ENCODE data around the gene CDC73. TPM values are rescaled to one million over a fixed set of nuclear protein-coding genes. Genes with fewer than 3 reads are reported as not detected.

CDC73 gene
- 10 to 100 TPM; 12.4 to 20.6 TPM for total RNA-seq
- 10 to 100 TPM in 1 of 2 donors, 1 to 10 TPM in 1; 5.8 to 12.9 TPM for polyA plus RNA-seq

DNA sequence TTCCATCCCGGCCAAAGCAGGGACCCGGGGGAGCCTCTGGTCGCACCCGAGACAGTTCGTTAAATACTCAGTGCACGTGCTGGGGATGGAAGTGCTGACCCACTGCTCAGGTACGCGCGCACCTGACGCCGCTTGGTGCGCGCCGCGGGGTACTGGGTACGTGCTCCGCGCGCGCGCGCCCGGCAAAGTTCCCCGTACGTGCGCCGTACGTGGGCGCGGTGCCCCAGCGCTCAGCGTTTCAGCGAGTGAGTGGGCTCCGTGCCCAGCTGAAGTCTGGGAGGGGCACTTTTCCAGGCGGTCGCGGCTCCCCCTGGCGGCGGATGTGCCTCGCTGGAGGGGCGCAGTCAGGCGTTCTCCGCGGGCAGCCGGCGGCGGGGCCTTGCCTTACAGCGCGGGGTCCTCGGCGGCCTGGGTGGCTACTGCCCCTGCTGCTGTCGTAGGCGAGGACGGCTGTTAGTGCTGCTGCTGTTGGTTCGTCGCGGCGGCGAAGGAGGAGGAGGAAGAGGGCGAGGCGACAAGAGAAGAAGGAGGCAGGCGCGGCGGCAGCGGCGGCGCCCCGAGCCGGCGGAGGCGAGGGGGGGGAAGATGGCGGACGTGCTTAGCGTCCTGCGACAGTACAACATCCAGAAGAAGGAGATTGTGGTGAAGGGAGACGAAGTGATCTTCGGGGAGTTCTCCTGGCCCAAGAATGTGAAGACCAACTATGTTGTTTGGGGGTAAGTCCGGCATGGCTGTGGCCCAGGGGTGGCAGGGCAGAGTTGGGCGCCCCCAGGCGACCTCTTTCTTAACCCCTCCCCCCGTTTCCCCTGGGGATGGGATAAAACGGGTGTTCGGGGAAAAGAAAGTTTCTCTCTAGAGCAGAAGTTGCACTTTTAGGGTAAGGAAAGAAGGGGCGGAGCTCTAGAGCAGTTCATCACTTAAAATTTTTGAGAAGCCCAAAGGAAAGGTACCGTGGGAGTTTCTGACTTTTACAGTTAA lies at the start of gene CDC73:
TSS of gene CDC73 (plus strand) at position 416 of the 978 bp plus-strand sequence. CDS start at position 586, 170 bp downstream.
- no peak for TF ChIP-seq HNF4G (IDR thresholded peaks at IDR 0.05)
- peak; percentile 37 to 68 for TF ChIP-seq RXRA (IDR thresholded peaks at IDR 0.05)
- TF ChIP-seq RAD21 (IDR thresholded peaks at IDR 0.05) = peak; percentile 91 to 94
- peak; percentile 80 for TF ChIP-seq SP1 (IDR thresholded peaks at IDR 0.05)
- peak in 1 of 2 donors; percentile 44 for TF ChIP-seq JUND (IDR thresholded peaks at IDR 0.05)
- peak; percentile 57 to 81 for TF ChIP-seq EGR1 (IDR thresholded peaks at IDR 0.05; ENCODE audit: low read depth in 2 of 2)
- no peak for TF ChIP-seq HNF4A (conservative IDR thresholded peaks at IDR 0.05)
- no peak for TF ChIP-seq FOXA2 (IDR thresholded peaks at IDR 0.05)
- peak; percentile 51 for TF ChIP-seq TAF1 (conservative IDR thresholded peaks at IDR 0.05)
- peak; percentile 89 for TF ChIP-seq FOXA1 (IDR thresholded peaks at IDR 0.05)
- peak; percentile 94 for TF ChIP-seq YY1 (IDR thresholded peaks at IDR 0.05)
- peak in 1 of 2 donors; percentile 65 for TF ChIP-seq GABPA (IDR thresholded peaks at IDR 0.05 in 1 of 2, conservative IDR thresholded peaks at IDR 0.05 in 1 of 2)
- TF ChIP-seq NR2F2 (IDR thresholded peaks at IDR 0.05) = peak; percentile 91
- TF ChIP-seq, protein P1, sequence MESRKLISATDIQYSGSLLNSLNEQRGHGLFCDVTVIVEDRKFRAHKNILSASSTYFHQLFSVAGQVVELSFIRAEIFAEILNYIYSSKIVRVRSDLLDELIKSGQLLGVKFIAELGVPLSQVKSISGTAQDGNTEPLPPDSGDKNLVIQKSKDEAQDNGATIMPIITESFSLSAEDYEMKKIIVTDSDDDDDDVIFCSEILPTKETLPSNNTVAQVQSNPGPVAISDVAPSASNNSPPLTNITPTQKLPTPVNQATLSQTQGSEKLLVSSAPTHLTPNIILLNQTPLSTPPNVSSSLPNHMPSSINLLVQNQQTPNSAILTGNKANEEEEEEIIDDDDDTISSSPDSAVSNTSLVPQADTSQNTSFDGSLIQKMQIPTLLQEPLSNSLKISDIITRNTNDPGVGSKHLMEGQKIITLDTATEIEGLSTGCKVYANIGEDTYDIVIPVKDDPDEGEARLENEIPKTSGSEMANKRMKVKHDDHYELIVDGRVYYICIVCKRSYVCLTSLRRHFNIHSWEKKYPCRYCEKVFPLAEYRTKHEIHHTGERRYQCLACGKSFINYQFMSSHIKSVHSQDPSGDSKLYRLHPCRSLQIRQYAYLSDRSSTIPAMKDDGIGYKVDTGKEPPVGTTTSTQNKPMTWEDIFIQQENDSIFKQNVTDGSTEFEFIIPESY (IDR thresholded peaks at IDR 0.05) = peak; percentile 47
- TF ChIP-seq, protein P2, sequence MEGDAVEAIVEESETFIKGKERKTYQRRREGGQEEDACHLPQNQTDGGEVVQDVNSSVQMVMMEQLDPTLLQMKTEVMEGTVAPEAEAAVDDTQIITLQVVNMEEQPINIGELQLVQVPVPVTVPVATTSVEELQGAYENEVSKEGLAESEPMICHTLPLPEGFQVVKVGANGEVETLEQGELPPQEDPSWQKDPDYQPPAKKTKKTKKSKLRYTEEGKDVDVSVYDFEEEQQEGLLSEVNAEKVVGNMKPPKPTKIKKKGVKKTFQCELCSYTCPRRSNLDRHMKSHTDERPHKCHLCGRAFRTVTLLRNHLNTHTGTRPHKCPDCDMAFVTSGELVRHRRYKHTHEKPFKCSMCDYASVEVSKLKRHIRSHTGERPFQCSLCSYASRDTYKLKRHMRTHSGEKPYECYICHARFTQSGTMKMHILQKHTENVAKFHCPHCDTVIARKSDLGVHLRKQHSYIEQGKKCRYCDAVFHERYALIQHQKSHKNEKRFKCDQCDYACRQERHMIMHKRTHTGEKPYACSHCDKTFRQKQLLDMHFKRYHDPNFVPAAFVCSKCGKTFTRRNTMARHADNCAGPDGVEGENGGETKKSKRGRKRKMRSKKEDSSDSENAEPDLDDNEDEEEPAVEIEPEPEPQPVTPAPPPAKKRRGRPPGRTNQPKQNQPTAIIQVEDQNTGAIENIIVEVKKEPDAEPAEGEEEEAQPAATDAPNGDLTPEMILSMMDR (IDR thresholded peaks at IDR 0.05; ENCODE audit: low read depth, low read length, missing input control) = peak; percentile 97
- TF ChIP-seq, protein P3, sequence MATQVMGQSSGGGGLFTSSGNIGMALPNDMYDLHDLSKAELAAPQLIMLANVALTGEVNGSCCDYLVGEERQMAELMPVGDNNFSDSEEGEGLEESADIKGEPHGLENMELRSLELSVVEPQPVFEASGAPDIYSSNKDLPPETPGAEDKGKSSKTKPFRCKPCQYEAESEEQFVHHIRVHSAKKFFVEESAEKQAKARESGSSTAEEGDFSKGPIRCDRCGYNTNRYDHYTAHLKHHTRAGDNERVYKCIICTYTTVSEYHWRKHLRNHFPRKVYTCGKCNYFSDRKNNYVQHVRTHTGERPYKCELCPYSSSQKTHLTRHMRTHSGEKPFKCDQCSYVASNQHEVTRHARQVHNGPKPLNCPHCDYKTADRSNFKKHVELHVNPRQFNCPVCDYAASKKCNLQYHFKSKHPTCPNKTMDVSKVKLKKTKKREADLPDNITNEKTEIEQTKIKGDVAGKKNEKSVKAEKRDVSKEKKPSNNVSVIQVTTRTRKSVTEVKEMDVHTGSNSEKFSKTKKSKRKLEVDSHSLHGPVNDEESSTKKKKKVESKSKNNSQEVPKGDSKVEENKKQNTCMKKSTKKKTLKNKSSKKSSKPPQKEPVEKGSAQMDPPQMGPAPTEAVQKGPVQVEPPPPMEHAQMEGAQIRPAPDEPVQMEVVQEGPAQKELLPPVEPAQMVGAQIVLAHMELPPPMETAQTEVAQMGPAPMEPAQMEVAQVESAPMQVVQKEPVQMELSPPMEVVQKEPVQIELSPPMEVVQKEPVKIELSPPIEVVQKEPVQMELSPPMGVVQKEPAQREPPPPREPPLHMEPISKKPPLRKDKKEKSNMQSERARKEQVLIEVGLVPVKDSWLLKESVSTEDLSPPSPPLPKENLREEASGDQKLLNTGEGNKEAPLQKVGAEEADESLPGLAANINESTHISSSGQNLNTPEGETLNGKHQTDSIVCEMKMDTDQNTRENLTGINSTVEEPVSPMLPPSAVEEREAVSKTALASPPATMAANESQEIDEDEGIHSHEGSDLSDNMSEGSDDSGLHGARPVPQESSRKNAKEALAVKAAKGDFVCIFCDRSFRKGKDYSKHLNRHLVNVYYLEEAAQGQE (IDR thresholded peaks at IDR 0.05) = peak; percentile 55
- Histone ChIP-seq H3K36me3 (ENCODE audit: control insufficient read depth in 4 of 4, insufficient read depth in 3 of 4, low read depth in 1 of 4, low read length in 3 of 4) (peaks cover 4 to 7% (median 5%) of the 10 kb centered on the region in 4 donors), H3K4me3 (ENCODE audit: low read depth in 1 of 3, low read length in 3 of 3) (peak within 1 kb of the TSS; percentile 73 to 96 (median 89)), H3K27ac (ENCODE audit: low read depth in 1 of 2, low read length in 2 of 2) (peak within 1 kb of the TSS; percentile 98), H3K4me1 (ENCODE audit: control insufficient read depth in 4 of 4, insufficient read depth in 4 of 4, low read length in 3 of 4) (peaks cover 4 to 16% (median 11%) of the 10 kb centered on the region in 4 donors), H3K9me3 (ENCODE audit: control insufficient read depth in 4 of 4, low read length in 3 of 4) (no peaks in the 10 kb centered on the region), H3K9ac (ENCODE audit: low read depth in 1 of 2, low read length in 2 of 2) (peak within 1 kb of the TSS; percentile 88 to 92), H3K27me3 (ENCODE audit: control insufficient read depth in 4 of 4, insufficient read depth in 4 of 4, low read length in 3 of 4) (no peaks in the 10 kb centered on the region)
- DNase-seq (ENCODE audit: low spot score) = peak; percentile 99
- under 1% methylated on average over 85 of the region's 85 CpGs for WGBS
